Stomach (tissue), 9 donors: Measurements from ENCODE around the gene PPOX. TPM values are rescaled to one million over a fixed set of nuclear protein-coding genes. Genes with fewer than 3 reads are reported as not detected.

Experiments
- DNase-seq, 2 donors: peaks; one replicate each; pipeline versions ENCODE4 v3.0.0 to v3.0.0-alpha.2; 2013 to 2019
- H3K27ac ChIP-seq, 5 donors: fragments of 200-600 bp in 4 of 5; sonication (generic) in 4 of 5; one replicate each; pipeline ENCODE4 v1.5.1; 2013 to 2019; ENCODE audit warnings: mild to moderate bottlenecking in 1 of 5, moderate library complexity in 1 of 5
- H3K27me3 ChIP-seq, 3 donors: fragments of 200-600 bp; sonication (generic); one replicate each; pipeline ENCODE4 v1.5.1; 2017 to 2019; ENCODE audit warnings: mixed run types in 1 of 3
- H3K36me3 ChIP-seq, 4 donors: fragments of 200-600 bp; sonication (generic); 1 replicate in 3 of 4; 2 replicates in 1 of 4; pipeline ENCODE4 v1.5.1; 2016 to 2019
- H3K4me1 ChIP-seq, 4 donors: fragments of 200-600 bp; sonication (generic); one replicate each; pipeline ENCODE4 v1.5.1; 2016 to 2019
- H3K4me3 ChIP-seq, 4 donors: fragments of 200-600 bp; sonication (generic) in 3 of 4; one replicate each; pipeline ENCODE4 v1.5.1; 2016 to 2019; ENCODE audit warnings: mild to moderate bottlenecking in 1 of 4
- H3K9me3 ChIP-seq, 4 donors: fragments of 200-600 bp; sonication (generic); one replicate each; pipeline ENCODE4 v1.5.1; 2016 to 2019
- EP300 ChIP-seq: sonication (generic); formaldehyde crosslinking; IDR thresholded peaks from one replicate; pipeline ENCODE4 v1.6.1; 2017; ENCODE audit warnings: antibody characterized with exemption
- POLR2A ChIP-seq, 4 donors: fragments of 450-650 bp; IDR thresholded peaks; one replicate each; pipeline ENCODE4 v1.6.1; 2016; ENCODE audit warnings: antibody characterized with exemption in 4 of 4, control low read depth in 2 of 4, mild to moderate bottlenecking in 1 of 4, moderate library complexity in 1 of 4
- POLR2AphosphoS5 ChIP-seq, 3 donors: sonication (generic); formaldehyde crosslinking; IDR thresholded peaks; one replicate each; pipeline ENCODE4 v1.6.1; 2016; ENCODE audit warnings: antibody characterized with exemption in 3 of 3
- WGBS, 5 donors: extraction: QIAGEN DNeasy Blood & Tissue Kit in 3 of 5; methylation state at CpG; one replicate each; pipeline versions ENCODE4 v1.1.5 to v1.1.7; 2013 to 2018; 5-methylcytosine and 5-hydroxymethylcytosine counted together
- intact Hi-C: fragments of 100-400 bp; cut with DNase I; formaldehyde crosslinking; loops from one replicate; pipeline ENCODE4 v1.15.1; 2023; ENCODE audit warnings: low total_unique reads
- polyA plus RNA-seq, 3 donors: library from polyadenylated mRNA; stranded (reverse); fragments of 200-250 nt; gene quantifications; one replicate each; pipeline ENCODE4 v1.2.3, GENCODE V29; 2013
- total RNA-seq, 5 donors: library from RNA; depleted of rRNA; stranded (reverse); fragments of >200 nt; gene quantifications; one replicate each; pipeline versions ENCODE4 v1.1.0 to v1.2.3, GENCODE V29; 2014 to 2016
- TF ChIP-seq, protein P1 (sequence below), 7 experiments: fragments of 450-650 bp in 4 of 7; fragments of 200-600 bp in 3 of 7; sonication (generic) in 3 of 7; IDR thresholded peaks; one replicate each; pipeline ENCODE4 v1.5.1; 2016 to 2019; ENCODE audit warnings: antibody characterized with exemption in 7 of 7, control low read depth in 2 of 7, mild to moderate bottlenecking in 1 of 7
- donor health status: healthy with polysubstance abuse.
- donor health status: Bipolar disorder and iron deficiency.
- donor health status: healthy.

The PPOX gene
- total and polyA plus RNA-seq, 8 donors: 9.5 to 52.7 (median 31.8) TPM

GRCh38 chr1:161197560-161198193 is 31.5 kb downstream of the PPOX start:
- intact Hi-C loops: no loop called here
- peaks cover 0 to 19% (median 10%) of the 10 kb centered on the region in 4 donors for H3K36me3 ChIP-seq
- DNase-seq: no peak
- peaks cover 19 to 90% (median 67%) of the 10 kb centered on the region in 4 donors for H3K4me1 ChIP-seq
- no peaks in the 10 kb centered on the region for H3K9me3 ChIP-seq
- H3K4me3 ChIP-seq: peak overlapping the region; percentile 33 to 56 (median 50)
- 66 to 83% (median 74%) methylated on average over 5 to 11 of the region's 11 CpGs for WGBS, 5 donors
- peak overlapping the region; percentile 57 to 98 (median 96) for H3K27ac ChIP-seq
- peaks cover 0 to 8% (median 0%) of the 10 kb centered on the region in 3 donors for H3K27me3 ChIP-seq
- no peak for TF ChIP-seq POLR2AphosphoS5 (IDR thresholded peaks at IDR 0.05)
- no peak for TF ChIP-seq POLR2A (IDR thresholded peaks at IDR 0.05)
- no peak for TF ChIP-seq EP300
- TF ChIP-seq, protein P1, sequence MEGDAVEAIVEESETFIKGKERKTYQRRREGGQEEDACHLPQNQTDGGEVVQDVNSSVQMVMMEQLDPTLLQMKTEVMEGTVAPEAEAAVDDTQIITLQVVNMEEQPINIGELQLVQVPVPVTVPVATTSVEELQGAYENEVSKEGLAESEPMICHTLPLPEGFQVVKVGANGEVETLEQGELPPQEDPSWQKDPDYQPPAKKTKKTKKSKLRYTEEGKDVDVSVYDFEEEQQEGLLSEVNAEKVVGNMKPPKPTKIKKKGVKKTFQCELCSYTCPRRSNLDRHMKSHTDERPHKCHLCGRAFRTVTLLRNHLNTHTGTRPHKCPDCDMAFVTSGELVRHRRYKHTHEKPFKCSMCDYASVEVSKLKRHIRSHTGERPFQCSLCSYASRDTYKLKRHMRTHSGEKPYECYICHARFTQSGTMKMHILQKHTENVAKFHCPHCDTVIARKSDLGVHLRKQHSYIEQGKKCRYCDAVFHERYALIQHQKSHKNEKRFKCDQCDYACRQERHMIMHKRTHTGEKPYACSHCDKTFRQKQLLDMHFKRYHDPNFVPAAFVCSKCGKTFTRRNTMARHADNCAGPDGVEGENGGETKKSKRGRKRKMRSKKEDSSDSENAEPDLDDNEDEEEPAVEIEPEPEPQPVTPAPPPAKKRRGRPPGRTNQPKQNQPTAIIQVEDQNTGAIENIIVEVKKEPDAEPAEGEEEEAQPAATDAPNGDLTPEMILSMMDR (IDR thresholded peaks at IDR 0.05): no peak

DNA sequence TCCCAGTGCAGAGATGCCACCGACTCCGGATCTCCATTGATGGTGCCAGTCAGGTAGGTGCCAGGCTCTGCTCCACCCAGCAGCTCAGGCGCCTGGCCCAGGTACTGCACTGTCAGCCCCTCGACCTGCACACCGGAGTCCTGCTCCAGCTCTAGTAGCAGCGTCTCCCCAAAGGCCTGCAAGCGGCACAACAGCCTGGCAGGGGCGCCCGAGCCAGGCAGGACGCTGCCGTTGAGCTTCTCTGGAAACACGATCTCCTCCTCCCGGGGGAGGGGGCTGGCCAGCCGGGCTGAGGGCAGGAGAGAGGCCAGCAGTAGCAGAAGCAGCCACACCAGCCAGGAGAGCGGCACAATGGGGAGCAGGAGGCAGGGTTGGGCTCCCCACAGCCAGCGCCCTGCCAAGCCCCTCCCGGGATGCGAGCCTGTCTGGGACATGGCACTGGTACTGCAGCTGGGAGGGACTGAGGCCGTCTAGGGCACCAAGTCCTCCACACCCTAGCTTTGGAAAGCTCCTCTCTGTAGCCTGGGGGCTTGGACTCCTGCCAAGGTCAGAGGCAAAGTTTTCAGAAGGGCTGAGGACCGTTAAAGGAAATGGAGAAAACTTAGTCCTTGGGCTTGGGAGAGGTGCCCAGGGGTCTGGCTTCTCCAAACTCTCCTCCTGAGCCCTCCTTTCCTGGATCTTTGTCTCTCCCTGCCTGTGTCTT is 32.1 kb downstream of the PPOX start:
- Histone ChIP-seq H3K4me1 (peaks cover 20 to 90% (median 68%) of the 10 kb centered on the region in 4 donors), H3K27me3 (peaks cover 0 to 8% (median 0%) of the 10 kb centered on the region in 3 donors), H3K27ac (peak overlapping the region; percentile 57 to 98 (median 96)), H3K9me3 (no peaks in the 10 kb centered on the region), H3K4me3 (peak overlapping the region; percentile 33 to 56 (median 50)), H3K36me3 (peaks cover 0 to 17% (median 7%) of the 10 kb centered on the region in 4 donors)
- intact Hi-C loops: no loop called here
- 12 to 26% (median 21%) methylated on average over 4 to 20 of the region's 20 CpGs for WGBS, 5 donors
- DNase-seq: peak in 1 of 2 donors; percentile 71
- TF ChIP-seq POLR2AphosphoS5 (IDR thresholded peaks at IDR 0.05): no peak
- TF ChIP-seq EP300: no peak
- no peak for TF ChIP-seq POLR2A (IDR thresholded peaks at IDR 0.05)
- TF ChIP-seq, protein P1 (IDR thresholded peaks at IDR 0.05): no peak

DNA sequence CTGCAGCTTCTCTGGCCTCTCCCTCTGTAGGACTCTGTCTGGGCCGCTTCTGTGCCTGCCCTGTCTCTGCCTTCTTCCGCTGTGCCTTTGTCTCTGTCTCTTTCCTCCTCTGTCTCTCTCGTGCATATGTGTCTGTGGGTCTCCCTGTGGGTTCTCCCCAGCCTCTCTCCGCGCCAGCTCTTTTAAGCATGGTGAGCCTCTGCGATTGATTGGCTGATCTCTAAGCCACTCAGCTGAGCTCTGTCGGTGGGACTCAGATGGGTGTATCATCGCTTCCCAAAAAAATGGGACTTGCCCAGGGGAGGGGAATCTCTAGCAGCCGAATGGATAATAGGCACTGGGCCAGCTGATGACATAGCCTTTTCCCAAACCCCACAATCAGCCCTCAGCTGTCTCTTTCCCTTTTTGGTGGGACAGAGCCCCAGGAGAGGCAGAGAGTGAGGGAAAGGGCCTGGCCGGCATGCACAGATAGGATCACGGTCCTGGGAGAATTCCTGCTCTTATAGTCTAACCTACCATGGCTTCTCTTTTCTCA is 32.7 kb downstream of the PPOX start, which contains the start of gene ADAMTS4:
ADAMTS4 (minus strand) TSS at position 158 of the 535 bp plus-strand sequence. CDS start 427 bp downstream, outside the sequence.
- WGBS, 5 donors: 55 to 67% (median 65%) methylated on average over 11 of the region's 11 CpGs
- Histone ChIP-seq H3K4me1 (peaks cover 26 to 90% (median 71%) of the 10 kb centered on the region in 4 donors), H3K9me3 (no peaks in the 10 kb centered on the region), H3K27me3 (peaks cover 0 to 8% (median 0%) of the 10 kb centered on the region in 3 donors), H3K27ac (peak within 1 kb of the TSS; percentile 57 to 98 (median 96)), H3K36me3 (peaks cover 0 to 17% (median 11%) of the 10 kb centered on the region in 4 donors), H3K4me3 (peak within 1 kb of the TSS; percentile 33 to 56 (median 50))
- TF ChIP-seq EP300 (no peak), POLR2A (IDR thresholded peaks at IDR 0.05) (peak in 1 of 4 donors; percentile 63), POLR2AphosphoS5 (IDR thresholded peaks at IDR 0.05) (peak in 2 of 3 donors; percentile 87 to 95)
- TF ChIP-seq, protein P1 (IDR thresholded peaks at IDR 0.05): no peak
- DNase-seq: peak; percentile 43 to 92
- intact Hi-C loops: no loop called here

GRCh38 chr1:161199506-161200139 is 33.4 kb downstream of the PPOX start:
- H3K4me1 ChIP-seq: peaks cover 27 to 90% (median 74%) of the 10 kb centered on the region in 4 donors
- 51 to 70% (median 60%) methylated on average over 5 of the region's 5 CpGs for WGBS, 5 donors
- H3K27me3 ChIP-seq: peaks cover 0 to 8% (median 0%) of the 10 kb centered on the region in 3 donors
- H3K4me3 ChIP-seq: peak overlapping the region in 1 of 4 donors; percentile 9
- no peaks in the 10 kb centered on the region for H3K9me3 ChIP-seq
- DNase-seq: peak in 1 of 2 donors; percentile 64
- peaks cover 3 to 18% (median 15%) of the 10 kb centered on the region in 4 donors for H3K36me3 ChIP-seq
- intact Hi-C loops: no loop called here
- TF ChIP-seq EP300: no peak
- no peak for TF ChIP-seq POLR2A (IDR thresholded peaks at IDR 0.05)
- TF ChIP-seq POLR2AphosphoS5 (IDR thresholded peaks at IDR 0.05): no peak
- TF ChIP-seq, protein P1 (IDR thresholded peaks at IDR 0.05): no peak
- peak overlapping the region; percentile 5 to 98 (median 96) for H3K27ac ChIP-seq
